ENCODE results near the gene COMTD1.
A peak's percentile ranks its signal among the peaks of the same experiment; 100 is the strongest.
"Not testable (repeated sequence)": the region's sequence is repeated elsewhere in the genome, so short reads cannot be mapped to it uniquely, and the experiment has no call there.

COMTD1 gene

DNA sequence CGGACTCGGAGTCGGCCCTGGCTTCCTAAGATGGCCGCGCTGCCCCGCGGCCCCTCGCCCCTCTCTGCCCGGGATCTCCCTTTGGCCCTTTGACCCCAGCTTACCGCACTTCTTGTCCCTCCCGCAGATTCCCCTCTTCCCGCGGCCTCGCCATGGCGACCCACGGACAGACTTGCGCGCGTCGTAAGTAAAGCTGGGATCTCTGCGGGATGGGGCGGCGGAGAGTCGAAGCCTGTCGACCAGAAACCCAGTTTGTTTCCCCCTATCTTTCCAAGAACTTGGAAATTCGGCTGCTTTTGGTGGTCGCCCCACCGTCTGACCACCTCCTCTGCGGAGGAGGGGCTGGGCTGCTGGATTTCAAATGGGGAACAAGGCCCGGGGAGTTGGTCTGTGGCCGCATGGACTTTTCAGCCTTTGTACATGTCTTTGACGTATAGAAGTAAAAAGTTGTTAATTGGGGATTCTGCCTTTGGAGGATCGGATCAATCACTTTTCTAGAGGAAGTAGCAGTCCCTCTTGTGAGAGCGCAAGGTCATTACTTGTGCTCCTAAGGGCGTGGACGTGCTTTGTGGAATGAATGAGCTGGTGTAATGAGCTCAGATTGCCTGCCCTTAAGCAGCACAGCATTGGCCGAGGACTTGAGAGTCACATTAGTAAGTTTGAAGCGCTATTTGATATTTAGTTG lies 24.6 kb downstream of the COMTD1 start:
- DNase-seq (ENCODE audit: low read depth), result peak; percentile 81
- Histone ChIP-seq H3K4me3 (ENCODE audit: low read length) (peak overlapping the region; percentile 99), H3K36me3 (ENCODE audit: control insufficient read depth, insufficient read depth, low read length, severe bottlenecking) (peaks cover 40% of the 10 kb centered on the region), H3K4me1 (ENCODE audit: control insufficient read depth, insufficient read depth, low read length) (peaks cover 38% of the 10 kb centered on the region), H3K9ac (ENCODE audit: low read length) (peak overlapping the region; percentile 100), H3K9me3 (ENCODE audit: control insufficient read depth, low read length) (no peaks in the 10 kb centered on the region), H3K27me3 (replicated peaks; ENCODE audit: control insufficient read depth, insufficient read depth, low read length) (no peaks in the 10 kb centered on the region)

DNA sequence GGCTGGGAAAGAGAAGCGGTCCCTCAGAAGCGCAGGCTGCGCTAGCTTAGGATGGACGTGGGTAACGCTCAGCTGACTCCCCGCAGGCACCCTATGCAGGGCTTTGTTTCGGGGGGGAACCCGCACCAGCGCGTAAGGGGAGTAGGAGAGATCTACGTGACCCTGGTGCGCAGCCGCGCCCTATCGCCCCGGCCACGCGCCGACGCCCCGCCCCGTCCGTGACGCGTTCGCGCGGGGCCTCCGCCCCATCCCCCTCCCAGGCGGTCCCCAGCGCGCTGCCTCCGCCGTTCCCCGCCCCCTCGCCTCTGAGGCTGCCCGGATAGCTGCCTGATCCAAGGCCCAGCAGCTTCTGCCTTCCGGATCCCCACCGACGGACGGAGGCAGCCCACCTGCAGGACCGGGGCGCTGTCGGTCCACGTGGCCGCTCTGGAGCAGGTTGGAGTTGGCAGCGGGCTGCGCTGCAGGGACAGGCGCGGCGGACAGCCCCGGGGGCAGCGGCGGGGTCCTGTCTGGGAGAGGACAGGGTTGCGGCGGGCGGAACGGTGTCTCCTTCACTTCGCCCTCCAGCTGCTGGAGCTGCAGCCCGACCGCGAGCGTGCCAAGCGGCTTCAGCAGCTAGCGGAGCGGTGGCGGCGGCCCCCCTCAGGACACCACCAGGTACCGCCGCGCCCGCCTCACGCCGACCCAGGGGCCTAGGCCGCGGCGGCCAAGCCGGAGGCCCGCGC lies 25.3 kb downstream of the COMTD1 start, which contains the start of gene VDAC2:
Gene VDAC2, plus strand, starts transcription at position 515 of the 725 bp plus-strand sequence. CDS start 363 bp downstream, outside the sequence.
- peaks cover 33% of the 10 kb centered on the region for H3K36me3 ChIP-seq (ENCODE audit: control insufficient read depth, insufficient read depth, low read length, severe bottlenecking)
- peaks cover 33% of the 10 kb centered on the region for H3K4me1 ChIP-seq (ENCODE audit: control insufficient read depth, insufficient read depth, low read length)
- peak within 1 kb of the TSS; percentile 99 for H3K4me3 ChIP-seq (ENCODE audit: low read length)
- DNase-seq (ENCODE audit: low read depth), result peak; percentile 94
- H3K27me3 ChIP-seq (replicated peaks; ENCODE audit: control insufficient read depth, insufficient read depth, low read length), result no peaks in the 10 kb centered on the region
- peak within 1 kb of the TSS; percentile 100 for H3K9ac ChIP-seq (ENCODE audit: low read length)
- no peaks in the 10 kb centered on the region for H3K9me3 ChIP-seq (ENCODE audit: control insufficient read depth, low read length)

DNA sequence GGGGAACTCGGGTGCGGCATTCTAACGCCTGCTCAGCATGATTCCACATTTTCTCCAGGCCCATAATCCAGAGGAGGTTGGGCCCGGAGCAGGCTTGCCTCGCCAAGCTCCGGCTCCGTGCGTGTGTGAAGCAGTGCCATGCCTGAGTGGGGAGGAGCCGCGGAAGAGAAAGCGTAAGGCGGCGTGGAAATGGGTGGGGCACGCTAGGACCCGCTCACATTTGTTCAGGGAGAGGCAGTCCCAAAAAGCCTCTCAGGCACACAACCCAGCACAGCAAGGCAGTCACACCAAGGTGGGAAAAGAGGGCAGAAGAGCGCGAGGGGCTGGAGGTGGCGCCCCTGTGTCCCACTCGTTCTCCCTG lies 25.9 kb downstream of the COMTD1 start:
- Histone ChIP-seq H3K9ac (ENCODE audit: low read length) (peak overlapping the region; percentile 100), H3K9me3 (ENCODE audit: control insufficient read depth, low read length) (no peaks in the 10 kb centered on the region), H3K27me3 (replicated peaks; ENCODE audit: control insufficient read depth, insufficient read depth, low read length) (no peaks in the 10 kb centered on the region), H3K4me3 (ENCODE audit: low read length) (peak overlapping the region; percentile 99), H3K36me3 (ENCODE audit: control insufficient read depth, insufficient read depth, low read length, severe bottlenecking) (peaks cover 28% of the 10 kb centered on the region), H3K4me1 (ENCODE audit: control insufficient read depth, insufficient read depth, low read length) (peaks cover 35% of the 10 kb centered on the region)
- DNase-seq (ENCODE audit: low read depth), result peak; percentile 91

DNA sequence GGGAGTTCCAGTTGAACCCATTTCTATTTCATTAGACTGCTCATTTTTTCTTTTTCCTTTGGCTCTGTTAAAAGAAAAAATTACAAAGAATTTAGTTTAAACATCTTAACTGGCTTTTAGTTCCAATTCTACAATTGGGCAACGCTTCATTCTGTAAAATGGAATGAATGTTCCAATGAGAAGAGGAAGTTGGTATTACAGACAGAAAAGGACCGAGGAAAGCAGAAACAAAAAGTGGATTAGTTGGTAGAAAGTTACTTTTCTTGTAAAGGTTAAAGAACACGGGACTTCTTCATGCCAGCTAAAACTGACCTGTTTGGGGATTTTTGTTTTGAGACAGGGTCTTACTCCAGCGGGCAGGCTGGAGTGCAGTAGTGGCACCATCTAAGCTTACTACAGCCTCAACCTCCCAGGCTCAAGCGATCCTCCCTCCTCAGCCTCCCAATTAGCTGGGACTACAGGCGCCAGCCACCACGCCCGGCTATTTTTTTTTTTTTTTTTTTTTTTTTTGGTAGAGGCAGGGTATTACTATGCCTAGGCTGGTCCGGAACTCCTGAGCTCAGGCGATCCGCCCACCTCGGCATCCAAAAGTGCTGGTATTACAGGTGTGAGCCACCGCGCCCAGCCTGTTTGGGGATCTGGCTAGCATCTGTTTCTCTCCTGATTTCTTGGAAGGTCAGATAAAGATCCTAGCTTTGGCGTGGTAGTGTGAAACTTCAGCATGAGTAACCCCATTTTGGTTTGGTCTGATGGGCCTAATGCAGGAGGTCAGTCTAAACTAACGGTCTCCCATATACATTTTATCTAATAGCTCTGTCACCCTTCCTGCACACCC lies 26.5 kb downstream of the COMTD1 start:
- no peaks in the 10 kb centered on the region for H3K27me3 ChIP-seq (replicated peaks; ENCODE audit: control insufficient read depth, insufficient read depth, low read length)
- DNase-seq (ENCODE audit: low read depth), result no peak
- peak overlapping the region; percentile 100 for H3K9ac ChIP-seq (ENCODE audit: low read length)
- no peaks in the 10 kb centered on the region for H3K9me3 ChIP-seq (ENCODE audit: control insufficient read depth, low read length)
- H3K4me1 ChIP-seq (ENCODE audit: control insufficient read depth, insufficient read depth, low read length), result peaks cover 36% of the 10 kb centered on the region
- H3K36me3 ChIP-seq (ENCODE audit: control insufficient read depth, insufficient read depth, low read length, severe bottlenecking), result peaks cover 22% of the 10 kb centered on the region
- peak overlapping the region; percentile 99 for H3K4me3 ChIP-seq (ENCODE audit: low read length)

DNA sequence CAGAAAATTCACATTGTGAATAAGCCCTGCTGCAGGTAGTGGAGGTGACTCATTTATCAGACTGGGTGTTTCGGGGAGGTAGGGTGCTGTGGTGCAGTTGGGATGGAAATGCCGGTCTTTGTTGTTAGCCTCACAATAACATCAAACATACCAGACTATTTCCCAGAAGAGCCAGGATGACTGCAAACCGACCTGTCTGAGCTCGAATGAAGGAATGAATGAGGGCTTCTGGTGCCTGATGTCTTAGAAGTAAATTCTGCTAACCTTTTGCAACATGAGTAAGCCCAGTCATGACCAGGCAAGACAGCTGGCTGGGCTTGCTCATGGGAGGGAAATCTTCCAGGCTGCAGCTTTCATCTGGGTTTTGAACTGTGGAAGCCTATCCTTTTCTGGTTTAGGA lies 27.6 kb downstream of the COMTD1 start:
- peaks cover 12% of the 10 kb centered on the region for H3K36me3 ChIP-seq (ENCODE audit: control insufficient read depth, insufficient read depth, low read length, severe bottlenecking)
- peaks cover 36% of the 10 kb centered on the region for H3K4me1 ChIP-seq (ENCODE audit: control insufficient read depth, insufficient read depth, low read length)
- H3K27me3 ChIP-seq (replicated peaks; ENCODE audit: control insufficient read depth, insufficient read depth, low read length), result no peaks in the 10 kb centered on the region
- peak; percentile 68 for DNase-seq (ENCODE audit: low read depth)
- H3K9me3 ChIP-seq (ENCODE audit: control insufficient read depth, low read length), result no peaks in the 10 kb centered on the region
- H3K9ac ChIP-seq (ENCODE audit: low read length), result peak overlapping the region; percentile 22
- no peak overlapping the region for H3K4me3 ChIP-seq (ENCODE audit: low read length)

DNA sequence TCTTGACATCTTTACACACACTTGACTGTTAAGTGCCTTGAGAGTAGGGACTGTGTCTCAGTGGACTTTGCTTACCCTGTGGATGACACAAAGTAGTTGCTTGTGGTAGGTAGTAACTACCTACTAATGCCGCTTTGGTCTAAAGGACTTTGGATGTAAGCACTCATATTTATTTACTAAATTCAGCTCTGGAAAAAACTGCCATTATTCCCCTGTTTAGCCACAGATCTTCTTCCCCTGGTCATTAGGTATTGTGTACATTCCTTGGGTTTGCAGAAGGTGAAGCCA lies 28.0 kb downstream of the COMTD1 start:
- H3K9ac ChIP-seq (ENCODE audit: low read length), result no peak overlapping the region
- H3K9me3 ChIP-seq (ENCODE audit: control insufficient read depth, low read length), result no peaks in the 10 kb centered on the region
- no peaks in the 10 kb centered on the region for H3K27me3 ChIP-seq (replicated peaks; ENCODE audit: control insufficient read depth, insufficient read depth, low read length)
- H3K4me3 ChIP-seq (ENCODE audit: low read length), result no peak overlapping the region
- H3K4me1 ChIP-seq (ENCODE audit: control insufficient read depth, insufficient read depth, low read length), result peaks cover 40% of the 10 kb centered on the region
- no peak for DNase-seq (ENCODE audit: low read depth)
- peaks cover 8% of the 10 kb centered on the region for H3K36me3 ChIP-seq (ENCODE audit: control insufficient read depth, insufficient read depth, low read length, severe bottlenecking)

DNA sequence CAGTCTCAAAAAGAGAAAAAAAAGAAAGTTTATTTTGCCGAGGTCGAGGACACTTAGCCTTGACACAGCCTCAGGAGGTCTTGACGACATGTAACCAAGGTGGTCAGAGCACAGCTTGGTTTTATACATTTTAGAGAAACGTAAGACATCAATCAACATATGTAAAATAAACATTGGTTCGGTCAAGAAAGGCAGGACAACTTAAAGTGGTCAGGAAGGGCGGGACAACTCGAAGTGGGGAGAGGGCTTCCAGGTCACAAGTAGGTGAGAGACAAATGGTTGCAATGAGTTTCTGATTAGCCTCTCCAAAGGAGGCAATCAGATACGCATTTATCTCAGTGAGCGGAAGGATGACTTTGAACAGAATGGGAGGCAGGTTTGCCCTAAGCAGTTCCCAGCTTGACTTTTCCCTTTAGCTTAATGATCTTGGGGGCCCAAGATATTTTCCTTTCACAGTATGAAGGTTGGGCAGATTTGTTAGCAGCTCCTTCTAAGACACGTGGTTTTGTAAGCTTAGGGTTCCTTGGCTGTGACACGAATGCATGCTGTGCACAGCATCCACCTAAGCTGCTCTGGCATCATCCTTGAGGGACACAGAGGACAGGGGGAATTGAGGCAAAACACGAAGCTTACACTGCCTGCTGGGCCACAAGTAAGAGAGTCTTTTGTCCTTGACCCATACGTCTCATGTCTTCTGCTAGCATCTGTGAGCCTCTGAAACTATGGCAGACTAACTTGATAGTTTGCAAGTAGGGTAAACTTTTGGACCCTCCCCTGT lies 28.5 kb downstream of the COMTD1 start:
- Histone ChIP-seq H3K4me1 (ENCODE audit: control insufficient read depth, insufficient read depth, low read length) (peaks cover 38% of the 10 kb centered on the region), H3K27me3 (replicated peaks; ENCODE audit: control insufficient read depth, insufficient read depth, low read length) (no peaks in the 10 kb centered on the region), H3K9me3 (ENCODE audit: control insufficient read depth, low read length) (no peaks in the 10 kb centered on the region), H3K36me3 (ENCODE audit: control insufficient read depth, insufficient read depth, low read length, severe bottlenecking) (peaks cover 3% of the 10 kb centered on the region), H3K9ac (ENCODE audit: low read length) (no peak overlapping the region), H3K4me3 (ENCODE audit: low read length) (no peak overlapping the region)
- no peak for DNase-seq (ENCODE audit: low read depth)

DNA sequence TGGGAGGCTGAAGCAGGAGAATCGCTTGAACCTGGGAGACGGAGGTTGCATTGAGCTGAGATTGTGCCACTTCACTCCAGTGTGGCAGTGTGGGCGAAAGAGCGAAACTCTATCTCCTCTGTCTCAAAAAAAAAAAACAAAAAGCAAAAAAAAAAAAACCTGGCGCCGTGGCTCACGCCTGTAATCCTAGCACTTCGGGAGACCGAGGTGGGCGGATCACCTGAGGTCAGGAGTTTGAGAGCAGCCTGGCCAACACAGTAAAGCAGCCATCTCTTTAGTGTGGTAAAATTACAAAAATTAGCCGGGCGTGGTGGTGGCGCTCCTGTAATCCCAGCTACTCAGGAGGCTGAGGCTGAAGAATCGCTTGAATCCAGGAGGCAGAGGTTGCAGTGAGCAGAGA lies 29.1 kb downstream of the COMTD1 start:
- H3K4me1 ChIP-seq (ENCODE audit: control insufficient read depth, insufficient read depth, low read length), result peaks cover 32% of the 10 kb centered on the region
- not testable (repeated sequence) for DNase-seq (ENCODE audit: low read depth); H3K36me3 ChIP-seq (ENCODE audit: control insufficient read depth, insufficient read depth, low read length, severe bottlenecking); H3K4me3 ChIP-seq (ENCODE audit: low read length); H3K27me3 ChIP-seq (replicated peaks; ENCODE audit: control insufficient read depth, insufficient read depth, low read length); H3K9me3 ChIP-seq (ENCODE audit: control insufficient read depth, low read length); H3K9ac ChIP-seq (ENCODE audit: low read length)

DNA sequence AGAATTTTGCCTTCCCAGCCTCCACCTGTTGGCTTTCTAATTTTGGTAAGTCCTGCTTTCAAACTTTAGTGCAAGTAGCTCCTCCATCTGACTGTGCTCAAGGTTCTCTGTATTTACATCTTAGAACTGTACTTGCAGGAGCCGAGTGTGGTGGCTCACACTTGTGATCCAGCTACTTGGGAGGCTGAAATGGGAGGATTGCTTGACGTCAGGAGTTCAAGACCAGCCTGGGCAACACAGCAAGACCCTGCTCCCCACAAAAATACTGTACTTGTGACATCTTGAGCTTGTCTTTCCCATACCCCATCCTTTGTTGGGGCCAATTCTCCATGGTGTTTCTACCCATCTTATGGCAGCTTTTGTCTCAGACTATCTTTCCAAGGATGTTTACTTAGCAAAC lies 29.8 kb downstream of the COMTD1 start:
- Histone ChIP-seq H3K9me3 (ENCODE audit: control insufficient read depth, low read length) (no peaks in the 10 kb centered on the region), H3K9ac (ENCODE audit: low read length) (no peak overlapping the region), H3K27me3 (replicated peaks; ENCODE audit: control insufficient read depth, insufficient read depth, low read length) (no peaks in the 10 kb centered on the region), H3K4me3 (ENCODE audit: low read length) (no peak overlapping the region), H3K36me3 (ENCODE audit: control insufficient read depth, insufficient read depth, low read length, severe bottlenecking) (no peaks in the 10 kb centered on the region), H3K4me1 (ENCODE audit: control insufficient read depth, insufficient read depth, low read length) (peaks cover 30% of the 10 kb centered on the region)
- DNase-seq (ENCODE audit: low read depth), result no peak

DNA sequence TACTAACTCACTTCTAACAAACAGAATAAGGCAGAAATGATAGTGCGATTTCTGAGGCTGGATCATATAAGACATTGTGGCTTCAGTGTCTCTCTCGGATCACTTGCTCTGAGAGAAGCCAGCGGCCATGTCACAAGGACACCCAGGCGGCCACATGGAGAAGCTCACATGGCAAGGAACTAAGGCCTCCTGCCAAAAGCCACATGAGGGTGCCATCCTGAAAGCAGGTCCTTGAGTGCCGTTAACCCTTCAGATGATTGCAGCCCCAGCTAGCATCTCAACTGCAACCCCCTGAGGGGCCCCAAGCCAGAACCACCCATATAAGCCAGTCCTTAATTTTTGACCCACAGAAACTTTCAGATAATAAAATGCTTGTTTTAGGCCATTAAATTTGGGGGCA lies 32.0 kb downstream of the COMTD1 start:
- no peak overlapping the region for H3K9ac ChIP-seq (ENCODE audit: low read length)
- no peak overlapping the region for H3K4me3 ChIP-seq (ENCODE audit: low read length)
- H3K27me3 ChIP-seq (replicated peaks; ENCODE audit: control insufficient read depth, insufficient read depth, low read length), result no peaks in the 10 kb centered on the region
- H3K9me3 ChIP-seq (ENCODE audit: control insufficient read depth, low read length), result no peaks in the 10 kb centered on the region
- H3K4me1 ChIP-seq (ENCODE audit: control insufficient read depth, insufficient read depth, low read length), result peaks cover 22% of the 10 kb centered on the region
- H3K36me3 ChIP-seq (ENCODE audit: control insufficient read depth, insufficient read depth, low read length, severe bottlenecking), result no peaks in the 10 kb centered on the region
- DNase-seq (ENCODE audit: low read depth), result no peak

Measured in adipocyte (in vitro differentiated cells).